HG02852 (cell line): Measurements from ENCODE around the gene C6orf136.
A peak's percentile ranks its signal among the peaks of the same experiment; 100 is the strongest.

ENCODE experiments used
- ATAC-seq: cut with Tn5 transposase; IDR thresholded peaks from one replicate; pipeline ENCODE4 v1.9.1; 2021; ENCODE audit warnings: mild to moderate bottlenecking, moderate library complexity; ENCODE audit not compliant: unreplicated experiment

Gene C6orf136

DNA sequence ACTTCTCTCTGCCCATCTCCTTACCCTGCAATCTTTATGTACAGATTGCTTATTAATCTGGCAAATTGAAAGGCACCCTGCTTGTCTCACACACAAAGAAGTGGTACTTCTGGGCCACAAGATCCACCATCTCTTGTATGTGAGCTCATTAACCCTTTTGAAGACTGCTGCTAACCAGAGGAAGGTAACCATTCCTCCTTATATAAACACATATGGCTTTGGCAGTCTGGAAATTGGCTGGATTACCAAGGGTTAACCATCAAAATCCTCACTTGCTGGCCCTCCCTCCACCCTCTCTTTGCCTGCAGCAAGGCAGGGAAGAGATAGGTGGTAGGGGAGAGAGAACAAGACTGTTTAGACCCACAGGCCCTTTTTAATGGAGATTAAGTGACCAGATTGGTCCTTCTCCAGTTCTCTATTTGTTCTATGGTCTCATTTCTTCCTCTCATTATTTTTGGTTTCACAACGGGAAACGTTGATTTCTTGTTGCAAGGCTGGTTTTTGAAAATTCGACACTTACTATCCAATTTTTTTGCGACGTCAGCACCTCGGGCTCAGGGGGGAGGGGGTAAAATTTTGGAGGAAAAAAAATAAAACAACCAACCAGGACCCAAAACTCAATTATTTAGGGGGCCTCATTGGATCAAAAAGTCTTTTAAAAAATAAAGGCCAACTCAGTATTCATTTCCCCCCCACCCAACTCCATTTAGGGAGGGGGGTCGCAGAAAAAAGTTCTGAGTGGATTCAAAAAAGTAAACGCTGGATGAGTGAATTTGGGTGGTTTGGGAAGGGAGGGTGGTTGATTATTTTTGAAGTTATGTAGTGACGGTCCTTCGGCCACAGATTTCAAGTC lies 30.7 kb upstream of the C6orf136 start:
- ATAC-seq: no peak

DNA sequence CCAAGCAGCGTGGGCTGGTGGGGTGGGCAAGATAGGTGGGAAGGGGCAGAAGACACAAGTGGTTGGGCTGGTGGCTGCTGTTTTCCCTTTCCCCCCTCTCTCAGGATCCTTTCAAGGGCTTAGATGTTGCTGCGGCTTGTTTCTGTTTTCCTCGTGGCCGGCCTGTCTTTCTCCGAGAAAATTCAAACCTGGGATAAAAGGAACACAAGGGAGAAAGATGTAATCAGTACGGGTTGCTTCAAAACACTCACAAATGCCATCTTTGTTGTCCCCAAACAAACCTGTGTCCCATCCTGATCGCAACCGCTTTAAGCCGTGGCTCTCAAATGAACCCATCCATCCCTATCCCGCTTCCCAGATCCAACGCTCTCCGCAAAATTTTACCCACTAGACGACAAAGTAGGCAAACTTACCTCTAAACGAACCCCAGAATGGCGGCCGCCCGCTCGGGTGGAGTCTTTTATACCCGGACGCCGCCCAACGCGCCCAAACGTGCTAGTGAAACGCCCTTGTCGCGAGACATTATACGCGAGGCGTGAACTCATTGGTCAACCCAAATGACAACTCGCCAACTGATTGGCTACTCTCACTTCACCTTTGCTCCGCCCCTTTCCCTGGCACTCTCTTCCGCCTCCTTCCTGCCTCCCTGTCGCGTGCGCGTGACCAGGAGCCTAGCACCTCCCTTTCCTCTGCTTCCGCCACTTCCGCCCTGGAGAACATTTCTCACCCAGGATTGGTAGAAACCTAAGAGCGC lies 29.9 kb upstream of the C6orf136 start, which contains the start of gene PPP1R10:
TSS of gene PPP1R10 (minus strand) at position 433 of the 754 bp plus-strand sequence. CDS start 7,299 bp downstream, outside the sequence.
- ATAC-seq: peak; percentile 79

DNA sequence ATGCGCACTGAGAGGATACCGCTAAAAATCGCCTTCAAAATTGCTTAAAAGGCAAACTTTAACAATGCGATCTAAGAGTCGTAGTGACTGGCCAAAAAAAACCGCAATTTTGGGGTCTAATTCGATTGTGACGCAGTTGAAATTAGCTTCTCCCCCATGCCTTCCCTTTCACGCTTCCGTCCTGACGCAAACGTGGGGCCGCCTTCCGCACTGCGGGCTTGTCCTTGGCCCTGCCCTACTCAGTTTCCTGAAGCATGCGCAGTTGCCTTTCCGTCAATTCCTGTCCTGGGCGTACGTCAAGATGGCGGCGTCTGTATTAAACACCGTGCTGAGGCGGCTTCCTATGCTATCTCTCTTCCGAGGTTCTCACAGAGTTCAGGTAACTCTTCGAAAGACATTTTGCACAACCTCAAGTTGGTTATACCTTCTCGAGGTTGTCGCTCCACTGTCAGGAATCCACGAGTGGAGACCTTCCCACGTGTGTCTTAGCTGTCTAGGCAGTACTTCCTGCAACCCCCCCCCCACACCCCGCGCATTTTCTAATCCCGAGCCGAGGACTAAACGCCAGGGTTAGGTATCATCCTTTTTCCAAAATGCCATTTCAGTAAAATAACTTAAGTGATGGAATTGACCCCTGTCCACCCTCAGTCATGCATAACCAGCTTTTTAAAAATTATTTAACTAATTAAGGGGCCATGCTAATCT lies 29.2 kb upstream of the C6orf136 start, which contains the start of gene MRPS18B:
TSS of gene MRPS18B (plus strand) at position 276 of the 705 bp plus-strand sequence. CDS start at position 302, 26 bp downstream.
- ATAC-seq: peak; percentile 73

- no peak for ATAC-seq
Observed at GRCh38 chr6:30618270-30618797, 28.6 kb upstream of the C6orf136 start.

DNA sequence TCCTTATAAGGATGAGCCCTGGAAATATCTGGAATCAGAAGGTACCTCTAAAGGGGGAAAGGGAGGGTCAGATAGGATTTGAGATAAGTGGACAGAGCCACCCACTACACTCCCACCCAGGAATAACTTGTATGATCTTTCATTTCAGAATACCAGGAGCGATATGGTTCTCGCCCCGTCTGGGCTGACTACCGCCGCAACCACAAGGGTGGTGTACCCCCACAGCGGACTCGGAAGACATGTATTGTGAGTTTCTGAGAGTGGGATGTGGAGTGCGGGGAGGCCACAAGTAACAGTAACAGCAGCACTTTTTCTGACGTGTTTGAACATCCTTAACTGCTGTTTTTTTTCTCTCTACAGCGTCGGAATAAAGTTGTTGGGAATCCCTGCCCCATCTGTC lies 27.4 kb upstream of the C6orf136 start:
- ATAC-seq: no peak

DNA sequence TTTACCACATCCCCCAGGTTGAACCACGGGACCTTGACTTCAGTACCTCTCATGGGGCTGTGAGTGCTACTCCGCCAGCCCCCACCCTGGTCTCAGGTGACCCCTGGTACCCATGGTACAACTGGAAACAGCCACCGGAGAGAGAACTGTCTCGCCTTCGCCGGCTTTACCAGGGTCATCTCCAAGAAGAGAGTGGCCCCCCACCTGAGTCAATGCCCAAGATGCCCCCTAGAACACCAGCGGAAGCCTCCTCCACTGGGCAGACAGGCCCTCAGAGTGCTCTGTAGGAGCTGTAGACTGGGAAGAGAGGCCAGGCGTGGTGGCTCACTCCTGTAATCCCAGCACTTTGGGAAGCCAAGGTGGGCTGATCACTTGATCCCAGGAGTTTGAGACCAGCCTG lies 21.4 kb upstream of the C6orf136 start:
- ATAC-seq: no peak

DNA sequence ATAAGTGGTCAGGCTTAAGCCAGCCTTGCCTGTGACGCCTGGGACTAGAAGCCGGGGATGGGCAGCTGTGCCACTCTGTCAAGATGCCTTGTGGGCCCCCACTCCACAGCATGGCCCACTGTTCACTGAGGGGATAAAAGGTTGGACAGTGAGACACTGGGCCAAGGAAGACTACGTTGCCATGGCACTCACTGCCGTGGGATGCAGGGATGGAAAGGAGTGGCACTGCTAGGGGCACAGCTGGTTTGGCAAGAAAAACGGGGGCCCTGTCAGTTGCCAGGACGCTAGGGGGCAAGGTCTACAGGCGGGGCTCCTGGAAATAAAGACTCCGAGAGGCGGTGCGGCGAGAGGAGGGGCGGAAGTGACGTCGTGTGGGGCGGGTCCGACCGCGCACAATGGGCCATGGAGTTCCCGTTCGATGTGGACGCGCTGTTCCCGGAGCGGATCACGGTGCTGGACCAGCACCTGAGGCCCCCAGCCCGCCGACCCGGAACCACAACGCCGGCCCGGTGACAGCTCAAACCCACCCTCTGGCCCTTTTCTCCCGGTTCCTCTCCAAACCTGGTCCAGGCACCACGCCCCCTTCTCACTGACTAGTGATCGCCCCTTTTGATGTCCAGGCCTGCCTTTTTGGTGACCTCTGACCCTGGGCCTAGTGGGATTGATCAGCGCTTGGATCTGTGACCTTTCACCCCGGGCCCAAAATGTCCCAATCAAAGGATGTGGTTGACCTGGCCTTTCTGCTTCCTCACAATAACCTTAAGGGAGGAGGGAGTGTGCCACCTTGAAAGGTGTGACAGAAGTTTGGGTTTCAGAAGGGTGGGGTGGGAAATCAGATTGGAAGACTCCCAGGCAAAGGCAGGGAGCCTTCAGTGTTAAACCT lies 20.2 kb upstream of the C6orf136 start, which contains the start of gene ATAT1:
TSS of gene ATAT1 (plus strand) at position 391 of the 883 bp plus-strand sequence.
- ATAC-seq: peak; percentile 90

- no peak for ATAC-seq
Observed at GRCh38 chr6:30635834-30636233, 11.1 kb upstream of the C6orf136 start.

GRCh38 chr6:30640481-30640880 lies 6.5 kb upstream of the C6orf136 start:
- ATAC-seq: no peak

DNA sequence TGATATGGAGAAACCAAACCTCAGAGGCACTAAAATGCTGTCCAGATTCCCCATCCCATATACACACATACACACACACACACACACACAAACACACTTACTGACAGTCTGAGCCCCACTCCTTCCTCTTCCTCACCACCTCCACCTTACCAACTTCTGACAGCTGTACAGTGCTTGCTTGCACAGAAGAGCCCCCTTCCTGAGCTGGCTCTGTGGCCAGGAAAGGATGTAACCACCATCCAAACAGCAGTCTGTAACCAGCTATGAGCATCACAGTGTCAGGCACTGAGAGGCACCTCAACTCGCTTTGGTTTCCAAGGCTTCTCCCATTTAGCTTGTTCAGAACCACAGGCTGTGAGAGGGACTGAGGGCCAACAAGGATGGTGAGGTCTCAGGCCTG lies 5.9 kb upstream of the C6orf136 start:
- no peak for ATAC-seq

DNA sequence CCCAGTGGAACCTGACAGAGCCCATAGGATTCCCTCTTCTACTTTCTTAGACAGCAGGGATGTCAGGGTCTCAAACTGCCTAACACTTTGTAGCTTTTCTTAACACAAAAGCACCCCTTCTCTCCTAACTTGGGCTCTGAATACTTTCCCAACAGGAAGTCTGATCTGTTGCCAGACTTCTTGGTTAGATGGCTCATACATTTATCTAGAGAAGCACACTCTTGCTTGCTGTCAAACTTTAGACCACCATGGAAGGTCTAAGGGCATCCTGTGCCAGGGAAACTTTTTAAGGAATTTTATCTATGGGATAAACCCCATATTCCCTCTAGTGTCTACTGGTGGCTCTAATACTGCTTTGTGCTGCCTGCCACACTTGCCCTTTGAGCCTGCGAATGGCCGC lies 3.3 kb upstream of the C6orf136 start:
- no peak for ATAC-seq

DNA sequence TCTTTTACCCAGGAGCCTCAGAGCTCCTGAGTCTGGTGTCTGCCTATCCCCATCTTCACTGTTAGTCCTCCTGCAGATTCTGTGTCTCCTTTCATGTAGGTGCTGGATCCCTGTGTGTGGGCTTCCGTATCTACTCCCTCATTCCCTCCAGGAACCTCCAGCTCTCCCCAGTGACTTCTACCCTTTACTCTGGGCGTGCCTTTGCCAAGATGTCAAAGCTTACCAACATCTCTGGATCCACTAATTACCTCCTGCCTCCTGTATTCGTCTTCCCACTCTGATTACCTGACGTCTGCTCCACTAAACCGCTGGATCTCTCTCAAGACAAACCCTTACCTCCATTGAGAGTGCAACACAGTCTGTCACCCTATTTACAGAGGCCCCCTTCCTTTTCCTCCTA lies 2.2 kb upstream of the C6orf136 start:
- ATAC-seq: no peak

- ATAC-seq: no peak
Observed at GRCh38 chr6:30645989-30646388, 944 bp upstream of the C6orf136 start.

DNA sequence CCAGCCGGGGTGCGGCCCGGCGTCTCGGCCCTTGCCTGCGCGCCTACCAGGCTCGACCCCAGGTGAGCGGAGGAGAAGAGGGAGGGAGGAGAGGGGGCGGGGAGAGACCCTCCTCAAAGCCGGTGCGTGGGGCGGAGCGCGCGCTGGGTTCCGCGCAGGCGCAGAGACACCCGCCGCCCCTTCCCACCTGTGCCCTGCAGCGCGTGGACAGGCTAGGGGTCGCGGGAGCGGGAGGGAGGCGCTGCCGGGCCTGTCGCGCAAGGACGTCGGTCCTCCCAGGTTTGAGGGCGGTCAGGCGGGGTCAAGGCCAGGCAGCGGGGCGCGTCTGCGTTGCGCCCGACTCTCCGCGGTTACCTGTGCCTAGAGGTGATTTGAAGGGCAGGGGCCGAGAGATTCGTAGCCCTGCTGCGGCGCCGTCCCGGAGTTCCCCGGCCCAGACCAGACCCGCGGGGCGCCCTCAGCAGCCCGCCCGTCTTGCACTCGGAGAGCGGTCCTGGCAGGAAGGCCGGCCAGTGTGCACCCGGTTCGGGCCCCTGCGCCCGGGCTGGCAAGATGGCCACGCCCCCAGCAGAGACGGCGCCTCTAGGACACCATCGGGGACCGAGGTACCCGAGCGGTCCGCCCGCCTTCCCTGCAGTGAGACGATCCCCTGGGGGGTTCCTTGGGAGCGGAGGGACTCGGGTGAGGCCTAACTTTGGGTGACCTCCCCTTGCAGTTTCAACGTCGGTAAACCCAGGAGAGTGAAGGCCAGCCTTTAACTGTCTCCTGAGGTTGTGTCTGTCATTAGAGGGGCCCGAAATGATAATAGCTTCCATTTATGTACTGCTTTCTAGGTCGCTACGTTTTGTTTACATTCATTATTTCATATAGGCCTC lies 546 bp downstream of the C6orf136 start:
- ATAC-seq: peak; percentile 62

DNA sequence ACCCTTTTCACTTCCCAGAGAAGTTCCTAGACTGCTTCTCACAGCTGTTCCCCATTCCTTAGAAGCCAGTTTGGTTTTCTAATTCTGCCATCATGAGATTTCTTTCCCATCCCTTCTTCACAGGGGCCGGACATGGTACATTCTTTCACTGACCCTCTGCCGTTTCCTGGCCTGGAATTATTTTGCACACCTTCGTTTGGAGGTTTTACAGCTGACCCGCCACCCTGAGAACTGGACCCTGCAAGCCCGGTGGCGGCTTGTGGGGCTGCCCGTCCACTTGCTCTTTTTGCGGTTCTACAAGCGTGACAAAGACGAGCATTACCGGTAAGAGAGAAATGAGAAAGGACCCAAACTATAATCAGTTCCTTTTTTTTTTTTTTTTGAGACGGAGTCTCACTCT lies 4.2 kb downstream of the C6orf136 start:
- ATAC-seq: no peak

- ATAC-seq: no peak
Observed at GRCh38 chr6:30654798-30655742, 8.1 kb downstream of the C6orf136 start.

DNA sequence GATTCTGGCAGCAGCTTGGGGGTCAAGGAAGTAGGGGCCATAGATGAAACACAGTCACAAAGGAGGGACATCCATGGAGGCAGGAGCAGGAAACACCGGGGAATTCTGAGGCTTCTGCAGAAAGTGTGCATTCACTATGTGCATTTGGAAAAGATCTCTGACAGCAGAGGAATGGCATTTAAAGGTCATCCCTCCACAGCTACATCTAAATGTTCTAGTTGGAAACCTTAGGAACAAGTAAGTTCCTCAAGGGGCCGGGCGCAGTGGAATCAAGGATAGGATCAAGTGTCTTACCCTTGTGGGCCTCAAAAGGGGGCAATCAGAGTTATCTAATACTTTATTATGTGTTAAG lies 8.8 kb downstream of the C6orf136 start:
- no peak for ATAC-seq

GRCh38 chr6:30656513-30656912 lies 9.6 kb downstream of the C6orf136 start:
- no peak for ATAC-seq
